NT2/D1 (cell line): ENCODE data around the gene ESD.

Experiments
- DNase-seq: peaks from one replicate; pipeline ENCODE4 v3.0.0-alpha.2; 2011; ENCODE audit warnings: low read depth, low spot score
- H3K27me3 ChIP-seq: 2 replicates; pipeline ENCODE4 v1.6.0; 2011; ENCODE audit warnings: mild to moderate bottlenecking; ENCODE audit not compliant: insufficient read length, insufficient read depth
- H3K36me3 ChIP-seq: 2 replicates; pipeline ENCODE4 v1.6.1; 2011; ENCODE audit warnings: mild to moderate bottlenecking, low read length, mixed read lengths; ENCODE audit not compliant: insufficient read depth, insufficient read length
- H3K4me1 ChIP-seq: 2 replicates; pipeline ENCODE4 v1.5.1; 2011; ENCODE audit not compliant: insufficient read depth, insufficient read length
- H3K4me3 ChIP-seq: 2 replicates; pipeline ENCODE4 v1.5.1; 2011; ENCODE audit warnings: low read depth; ENCODE audit not compliant: insufficient read length
- H3K9ac ChIP-seq: 2 replicates; pipeline ENCODE4 v1.6.0; 2011; ENCODE audit warnings: low read depth; ENCODE audit not compliant: insufficient read length
- H3K9me3 ChIP-seq: 2 replicates; pipeline ENCODE4 v1.5.1; 2011; ENCODE audit warnings: mild to moderate bottlenecking, low read length; ENCODE audit not compliant: insufficient read depth
- SUZ12 ChIP-seq: IDR thresholded peaks from 2 replicates; pipeline ENCODE4 v1.6.1; 2011; ENCODE audit not compliant: insufficient read length, insufficient read depth; ENCODE audit errors: extremely low read depth
- YY1 ChIP-seq: IDR thresholded peaks from 2 replicates; pipeline ENCODE4 v1.6.1; 2011; ENCODE audit not compliant: insufficient read length, insufficient read depth
- ZNF274 ChIP-seq: IDR thresholded peaks from 2 replicates; pipeline ENCODE4 v1.6.1; 2011; ENCODE audit warnings: mild to moderate bottlenecking, low read depth, low read length

Gene ESD

DNA sequence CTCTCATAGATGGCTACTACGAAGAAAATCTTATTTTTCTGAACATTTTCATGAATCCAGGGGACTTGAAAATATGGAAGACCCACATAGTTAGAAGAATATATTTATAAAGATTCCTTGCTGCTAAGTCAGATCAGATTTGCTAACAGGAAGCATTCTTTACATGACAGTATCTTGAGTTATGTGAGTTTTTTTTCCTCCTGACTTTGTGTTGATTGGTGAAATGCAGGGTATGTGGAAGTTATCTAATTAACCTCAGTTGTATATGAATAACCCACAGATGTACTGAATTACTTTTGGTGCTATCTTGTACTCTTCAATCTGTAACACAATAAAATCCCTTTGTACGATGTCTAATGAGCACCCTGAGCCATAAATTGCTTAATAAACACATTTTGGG, 53.8 kb downstream of the ESD start:
- Histone ChIP-seq H3K36me3 (peaks cover 6% of the 10 kb centered on the region), H3K4me1 (no peaks in the 10 kb centered on the region), H3K9ac (no peak overlapping the region), H3K27me3 (no peaks in the 10 kb centered on the region), H3K9me3 (no peaks in the 10 kb centered on the region), H3K4me3 (no peak overlapping the region)
- no peak for DNase-seq
- no peak for TF ChIP-seq SUZ12
- TF ChIP-seq YY1, result no peak
- no peak for TF ChIP-seq ZNF274

DNA sequence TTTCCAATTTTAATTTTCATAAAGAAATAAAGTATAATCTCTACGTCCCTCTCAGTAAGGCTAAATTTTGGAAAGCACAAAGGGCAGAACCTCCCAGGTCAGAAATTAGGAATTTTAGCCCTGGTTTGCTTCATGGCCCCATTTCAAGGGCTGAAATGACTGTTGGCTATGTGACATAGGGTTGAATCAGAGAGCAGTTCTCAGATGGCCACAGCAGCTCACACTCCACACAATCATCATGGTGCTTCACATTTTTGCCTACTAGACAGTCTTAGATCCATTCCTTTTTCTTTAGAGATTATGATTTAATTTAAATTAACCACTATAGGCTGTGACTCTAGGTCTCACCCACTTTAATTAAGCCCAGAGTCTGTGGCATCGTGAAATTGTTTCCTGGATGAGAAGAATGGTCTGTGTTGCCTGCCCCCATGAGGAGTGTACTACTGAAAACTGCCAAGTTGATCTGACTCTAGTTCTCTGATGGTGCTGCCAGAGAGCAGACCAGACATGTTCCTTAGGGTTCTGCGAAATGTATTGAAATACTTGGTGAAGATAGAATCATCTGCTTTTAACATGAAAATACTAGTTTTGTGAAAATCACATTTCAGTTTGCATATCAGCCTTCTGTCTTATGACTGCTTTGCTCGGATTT, 57.4 kb downstream of the ESD start:
- Histone ChIP-seq H3K27me3 (no peaks in the 10 kb centered on the region), H3K9me3 (no peaks in the 10 kb centered on the region), H3K4me3 (no peak overlapping the region), H3K36me3 (peaks cover 6% of the 10 kb centered on the region), H3K9ac (no peak overlapping the region), H3K4me1 (no peaks in the 10 kb centered on the region)
- TF ChIP-seq YY1, result no peak
- no peak for TF ChIP-seq ZNF274
- TF ChIP-seq SUZ12, result no peak
- no peak for DNase-seq

DNA sequence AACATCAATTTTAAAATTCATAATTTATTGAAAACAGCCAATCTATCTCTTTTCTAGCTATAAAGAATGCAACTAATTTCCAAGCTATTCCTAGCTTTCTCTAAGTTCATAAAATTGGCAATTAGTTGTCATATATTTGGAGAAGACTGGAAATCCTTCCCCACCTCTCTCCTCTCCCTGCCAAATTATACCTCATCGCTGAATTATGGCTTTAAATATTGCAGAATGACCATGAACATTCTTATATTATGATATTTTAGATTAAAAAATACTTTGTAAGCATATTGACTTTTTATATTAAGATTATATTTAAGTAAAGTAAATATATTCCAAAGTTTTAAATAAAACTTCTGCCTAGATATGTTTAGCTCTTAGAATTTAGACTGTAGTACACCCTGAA, 58.2 kb downstream of the ESD start:
- Histone ChIP-seq H3K4me1 (no peaks in the 10 kb centered on the region), H3K4me3 (no peak overlapping the region), H3K9me3 (no peaks in the 10 kb centered on the region), H3K36me3 (peaks cover 6% of the 10 kb centered on the region), H3K9ac (no peak overlapping the region), H3K27me3 (no peaks in the 10 kb centered on the region)
- no peak for TF ChIP-seq SUZ12
- DNase-seq, result no peak

DNA sequence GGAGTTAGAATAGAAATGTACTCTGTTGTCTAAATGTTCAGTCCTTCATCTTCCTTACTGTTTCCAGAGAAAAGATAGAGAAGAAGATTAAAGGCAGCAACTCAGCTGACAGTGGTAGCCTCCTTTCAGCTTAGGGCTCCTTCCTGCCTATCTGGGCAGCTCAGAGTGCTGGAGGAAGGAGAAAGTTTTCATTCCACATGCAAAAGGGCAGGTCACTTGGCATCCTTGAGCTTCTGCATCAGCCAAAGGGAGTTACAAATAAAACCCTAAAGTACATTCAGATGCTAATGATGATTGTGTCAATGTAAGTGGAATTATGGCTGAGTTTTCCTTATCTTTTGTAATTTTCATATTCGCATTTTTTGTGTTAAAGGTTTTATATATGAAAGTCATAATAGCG, 58.9 kb downstream of the ESD start:
- Histone ChIP-seq H3K9me3 (no peaks in the 10 kb centered on the region), H3K9ac (no peak overlapping the region), H3K36me3 (peaks cover 8% of the 10 kb centered on the region), H3K4me3 (no peak overlapping the region), H3K4me1 (no peaks in the 10 kb centered on the region), H3K27me3 (no peaks in the 10 kb centered on the region)
- TF ChIP-seq YY1 (no peak), SUZ12 (no peak), ZNF274 (no peak)
- DNase-seq, result no peak

DNA sequence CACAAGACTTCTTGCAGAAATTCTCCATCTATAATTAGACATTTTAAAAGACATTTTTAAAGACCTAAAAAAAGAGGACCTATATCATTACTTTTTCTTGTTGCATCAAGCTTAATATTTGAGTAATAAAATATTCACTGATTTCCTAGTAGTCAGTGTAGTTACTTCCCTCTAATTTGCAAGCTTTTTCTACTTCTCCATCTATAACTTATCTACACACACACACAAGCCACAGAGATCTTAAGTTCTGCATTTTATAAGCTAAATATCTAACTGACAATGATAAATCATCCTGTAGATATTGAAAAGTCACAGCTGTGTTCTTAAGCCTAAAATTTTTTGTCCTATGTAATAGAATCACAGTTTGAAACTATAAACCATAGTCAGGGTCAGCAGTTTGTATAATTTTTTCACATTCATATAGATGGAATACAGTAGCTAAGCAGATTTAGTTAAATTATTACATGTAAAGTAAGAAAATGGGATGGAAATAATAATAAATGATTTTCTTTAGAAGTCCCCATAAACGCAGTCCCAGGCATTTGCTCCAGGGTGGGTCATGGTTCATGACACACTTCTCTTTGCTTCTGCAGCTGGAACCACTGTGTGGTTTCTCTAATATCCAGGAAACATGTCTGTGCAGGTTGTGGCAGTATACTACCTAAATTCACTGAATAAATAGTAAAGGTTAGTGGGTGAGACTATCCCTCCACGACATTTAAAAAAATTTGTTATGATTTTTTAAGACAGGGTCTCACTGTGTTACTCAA, 60.2 kb downstream of the ESD start:
- Histone ChIP-seq H3K36me3 (peaks cover 11% of the 10 kb centered on the region), H3K9me3 (no peaks in the 10 kb centered on the region), H3K9ac (no peak overlapping the region), H3K4me1 (no peaks in the 10 kb centered on the region), H3K27me3 (no peaks in the 10 kb centered on the region), H3K4me3 (no peak overlapping the region)
- TF ChIP-seq ZNF274, result no peak
- TF ChIP-seq YY1, result no peak
- TF ChIP-seq SUZ12, result no peak
- no peak for DNase-seq

DNA sequence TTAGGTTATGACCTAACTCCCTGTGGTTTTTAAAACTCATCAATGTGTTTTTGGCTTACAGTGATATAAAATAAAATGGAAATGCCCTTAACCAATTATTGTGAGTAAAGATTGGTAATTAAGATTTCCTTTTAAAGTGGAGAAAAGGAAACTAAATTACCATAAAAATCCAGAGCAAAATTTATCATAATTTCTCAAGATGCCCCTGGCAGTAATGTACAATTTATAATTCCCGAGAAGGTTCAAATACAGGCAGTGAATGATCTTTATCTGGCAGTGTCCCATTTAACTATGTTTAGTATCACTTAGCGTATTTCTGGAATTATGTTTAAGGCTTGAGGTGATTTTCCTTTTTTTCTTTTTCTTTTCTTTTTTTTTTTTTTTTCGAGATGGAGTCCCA, 61.5 kb downstream of the ESD start:
- H3K9me3 ChIP-seq, result no peaks in the 10 kb centered on the region
- H3K27me3 ChIP-seq, result no peaks in the 10 kb centered on the region
- H3K4me3 ChIP-seq, result no peak overlapping the region
- TF ChIP-seq YY1 (no peak), SUZ12 (no peak), ZNF274 (no peak)
- no peak overlapping the region for H3K9ac ChIP-seq
- no peak for DNase-seq
- no peaks in the 10 kb centered on the region for H3K4me1 ChIP-seq
- H3K36me3 ChIP-seq, result peaks cover 8% of the 10 kb centered on the region

DNA sequence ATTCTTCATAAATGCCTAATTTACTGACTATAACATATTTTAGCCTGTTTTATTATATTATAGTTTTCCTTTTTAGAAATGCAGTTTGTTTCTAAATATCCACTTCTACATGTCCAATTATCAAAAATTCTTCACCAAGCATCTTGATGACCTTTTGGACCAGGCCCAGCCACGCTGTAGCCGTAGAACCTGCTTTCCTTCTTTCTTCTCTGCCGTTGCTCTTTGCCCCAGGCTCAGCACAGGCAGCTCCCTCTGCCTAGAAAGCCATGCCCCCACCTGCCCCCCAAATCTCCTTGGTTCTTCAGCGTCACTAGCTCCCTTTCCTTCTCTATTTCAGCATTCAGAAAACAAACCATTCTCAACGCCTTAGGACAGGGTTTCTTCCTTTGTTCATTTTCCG, 65.4 kb downstream of the ESD start:
- TF ChIP-seq ZNF274, result no peak
- no peak for TF ChIP-seq SUZ12
- TF ChIP-seq YY1, result no peak
- Histone ChIP-seq H3K36me3 (peaks cover 17% of the 10 kb centered on the region), H3K27me3 (no peaks in the 10 kb centered on the region), H3K4me1 (no peaks in the 10 kb centered on the region), H3K4me3 (no peak overlapping the region), H3K9ac (no peak overlapping the region), H3K9me3 (no peaks in the 10 kb centered on the region)
- no peak for DNase-seq

DNA sequence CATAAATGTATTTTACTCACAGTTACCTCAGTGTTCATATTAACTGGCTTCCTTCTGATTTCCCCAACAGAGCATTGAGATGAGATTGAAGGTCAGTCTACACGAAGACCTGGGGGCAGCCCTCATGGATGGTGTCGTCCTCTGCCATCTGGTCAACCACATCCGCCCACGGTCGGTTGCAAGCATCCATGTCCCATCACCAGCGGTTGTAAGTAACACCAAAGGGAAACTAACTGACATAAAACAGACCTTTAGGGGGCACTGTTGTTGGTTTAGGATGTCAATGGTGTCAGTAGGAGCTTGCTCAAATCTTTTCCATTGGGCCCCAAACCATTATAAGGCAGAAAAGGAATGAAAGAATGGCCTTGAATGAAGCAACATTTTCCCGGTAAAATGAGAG, 68.2 kb downstream of the ESD start:
- Histone ChIP-seq H3K27me3 (no peaks in the 10 kb centered on the region), H3K4me3 (no peak overlapping the region), H3K36me3 (peaks cover 26% of the 10 kb centered on the region), H3K4me1 (no peaks in the 10 kb centered on the region), H3K9ac (no peak overlapping the region), H3K9me3 (no peaks in the 10 kb centered on the region)
- TF ChIP-seq SUZ12 (no peak), ZNF274 (no peak), YY1 (no peak)
- DNase-seq, result no peak
